PC-9 (cell line): ENCODE measurements around the gene CTSW.

Experiments used
- EZH2 ChIP-seq: fragments of 200-600 bp; sonication (generic); IDR thresholded peaks from 2 replicates; pipeline ENCODE4 v1.8.0; 2017; ENCODE audit warnings: antibody characterized with exemption, low read depth
- TF ChIP-seq, protein P1 (sequence below): fragments of 200-600 bp; sonication (generic); conservative IDR thresholded peaks from 2 replicates; pipeline ENCODE4 v1.6.1; 2017; ENCODE audit warnings: mixed run types, antibody characterized with exemption, mild to moderate bottlenecking, moderate library complexity

DNA sequence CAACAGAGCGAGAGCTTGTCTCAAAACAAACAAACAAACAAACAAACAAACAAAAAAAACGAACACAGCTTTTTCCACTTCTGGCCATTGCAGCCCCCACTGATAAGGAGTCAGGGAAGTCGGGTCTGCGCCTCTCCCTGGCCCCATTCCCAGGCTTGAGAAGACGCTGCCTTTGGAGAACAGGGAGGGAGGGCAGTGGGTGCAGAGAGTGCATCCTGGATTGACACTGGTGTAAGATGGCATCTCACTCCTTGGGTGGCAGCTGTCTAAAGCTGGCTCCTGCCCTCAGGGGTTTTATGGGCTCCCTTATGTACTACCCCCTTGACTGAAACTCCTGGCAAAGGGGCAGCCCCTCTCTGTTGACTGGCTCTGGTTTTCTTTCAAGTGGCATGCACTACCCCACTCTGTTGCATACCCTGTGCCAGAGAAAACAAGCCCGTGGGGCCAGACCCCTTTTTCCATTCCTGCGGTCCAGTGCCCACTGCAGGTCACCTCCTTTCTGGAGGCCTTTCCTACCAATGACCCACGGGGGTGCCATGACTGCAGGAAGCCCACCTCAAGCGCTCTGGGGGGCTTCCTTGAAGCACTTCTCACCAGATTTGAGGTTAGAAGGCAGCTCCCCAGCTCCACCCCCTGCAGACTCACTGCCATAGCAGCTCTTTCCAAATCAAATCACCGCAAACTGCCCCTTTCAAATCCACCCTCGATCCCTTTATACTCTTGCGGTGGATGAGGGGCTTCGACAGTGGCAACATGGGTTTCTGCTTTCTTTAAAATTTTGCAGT is 52.3 kb downstream of the CTSW start:
- TF ChIP-seq, protein P1, sequence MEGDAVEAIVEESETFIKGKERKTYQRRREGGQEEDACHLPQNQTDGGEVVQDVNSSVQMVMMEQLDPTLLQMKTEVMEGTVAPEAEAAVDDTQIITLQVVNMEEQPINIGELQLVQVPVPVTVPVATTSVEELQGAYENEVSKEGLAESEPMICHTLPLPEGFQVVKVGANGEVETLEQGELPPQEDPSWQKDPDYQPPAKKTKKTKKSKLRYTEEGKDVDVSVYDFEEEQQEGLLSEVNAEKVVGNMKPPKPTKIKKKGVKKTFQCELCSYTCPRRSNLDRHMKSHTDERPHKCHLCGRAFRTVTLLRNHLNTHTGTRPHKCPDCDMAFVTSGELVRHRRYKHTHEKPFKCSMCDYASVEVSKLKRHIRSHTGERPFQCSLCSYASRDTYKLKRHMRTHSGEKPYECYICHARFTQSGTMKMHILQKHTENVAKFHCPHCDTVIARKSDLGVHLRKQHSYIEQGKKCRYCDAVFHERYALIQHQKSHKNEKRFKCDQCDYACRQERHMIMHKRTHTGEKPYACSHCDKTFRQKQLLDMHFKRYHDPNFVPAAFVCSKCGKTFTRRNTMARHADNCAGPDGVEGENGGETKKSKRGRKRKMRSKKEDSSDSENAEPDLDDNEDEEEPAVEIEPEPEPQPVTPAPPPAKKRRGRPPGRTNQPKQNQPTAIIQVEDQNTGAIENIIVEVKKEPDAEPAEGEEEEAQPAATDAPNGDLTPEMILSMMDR = no peak
- no peak for TF ChIP-seq EZH2
